Fibroblast of the aortic adventitia (primary cell): ENCODE results near the gene MGMT. TPM values are rescaled to one million over a fixed set of nuclear protein-coding genes. Genes with fewer than 3 reads are reported as not detected.

Source experiments
- DNase-seq: peaks from one replicate; pipeline ENCODE4 v3.0.0-alpha.2; 2010; ENCODE audit warnings: low read depth
- H3K4me3 ChIP-seq: 2 replicates; pipeline ENCODE4 v1.5.1; 2011; ENCODE audit warnings: low read depth, mild to moderate bottlenecking, control low read depth, low read length, moderate library complexity
- CTCF ChIP-seq: IDR thresholded peaks from 2 replicates; pipeline ENCODE4 v1.5.1; 2011; ENCODE audit warnings: mild to moderate bottlenecking, low read length, control low read depth, inconsistent platforms; ENCODE audit not compliant: insufficient read depth
- total RNA-seq: library from RNA; depleted of rRNA; stranded (reverse); fragments of >200 nt; gene quantifications from 2 replicates; pipeline ENCODE4 v1.2.3, GENCODE V29; 2012; ENCODE audit warnings: low replicate concordance

Gene MGMT
- total RNA-seq, 1 donor, result 21.8 TPM

GRCh38 chr10:129725890-129726631 is 259.0 kb downstream of the MGMT start:
- TF ChIP-seq CTCF, result no peak
- DNase-seq, result no peak
- no peak overlapping the region for H3K4me3 ChIP-seq

GRCh38 chr10:129727071-129727470 is 260.0 kb downstream of the MGMT start:
- no peak for DNase-seq
- TF ChIP-seq CTCF, result no peak
- H3K4me3 ChIP-seq, result no peak overlapping the region

- H3K4me3 ChIP-seq, result no peak overlapping the region
- no peak for DNase-seq
- no peak for TF ChIP-seq CTCF
Measured at GRCh38 chr10:129727495-129727894, 260.5 kb downstream of the MGMT start.

- no peak for DNase-seq
- TF ChIP-seq CTCF, result no peak
Measured at GRCh38 chr10:129728246-129728820, 261.3 kb downstream of the MGMT start.

GRCh38 chr10:129728905-129729795 is 262.1 kb downstream of the MGMT start:
- DNase-seq, result no peak
- no peak overlapping the region for H3K4me3 ChIP-seq
- no peak for TF ChIP-seq CTCF

More at GRCh38 chr10:129728246-129728820, 261.3 kb downstream of the MGMT start:
- H3K4me3 ChIP-seq, result no peak overlapping the region

GRCh38 chr10:129730272-129730992 is 263.4 kb downstream of the MGMT start:
- TF ChIP-seq CTCF, result no peak
- DNase-seq, result no peak
- H3K4me3 ChIP-seq, result no peak overlapping the region
